Hepatocyte (in vitro differentiated cells): Measurements from ENCODE around the gene GCSH.

Experiments used
- CTCF ChIP-seq: fragments of 200-600 bp; sonication (generic); IDR thresholded peaks from 2 replicates; pipeline ENCODE4 v1.5.1; 2016; ENCODE audit warnings: antibody characterized with exemption, mild to moderate bottlenecking; ENCODE audit not compliant: poor library complexity
- EZH2phosphoT487 ChIP-seq: fragments of 200-600 bp; sonication (generic); IDR thresholded peaks from one replicate; pipeline ENCODE4 v1.6.1; 2018; ENCODE audit warnings: antibody characterized with exemption, mild to moderate bottlenecking, low read depth, moderate library complexity; ENCODE audit not compliant: unreplicated experiment, severe bottlenecking

GRCh38 chr16:81071805-81072204, 24.4 kb downstream of the GCSH start:
- no peak for TF ChIP-seq CTCF
- TF ChIP-seq EZH2phosphoT487 = no peak
